ENCODE measurements around the gene AFF3. TPM values are rescaled to one million over a fixed set of nuclear protein-coding genes. Genes with fewer than 3 reads are reported as not detected.
"Not testable (repeated sequence)": the region's sequence is repeated elsewhere in the genome, so short reads cannot be mapped to it uniquely, and the experiment has no call there.

AFF3 gene
- total RNA-seq, 6 experiments from 2014 or later: 0.80 to 8.2 (median 6.8) TPM

- peaks cover 10% of the 10 kb centered on the region; the same call in 1 of the 2 replicates for H3K27me3 Mint-ChIP-seq (ENCODE audit: insufficient read depth)
- no peak for TF ChIP-seq CTCF (IDR thresholded peaks at IDR 0.05)
- H3K4me1 Mint-ChIP-seq (ENCODE audit: low read depth): no peaks in the 10 kb centered on the region
- no peaks in the 10 kb centered on the region for H3K9me3 Mint-ChIP-seq
- H3K4me3 Mint-ChIP-seq: no peak overlapping the region
- no peaks in the 10 kb centered on the region for H3K36me3 Mint-ChIP-seq (ENCODE audit: low read depth)
- no peak overlapping the region for H3K27ac Mint-ChIP-seq
- DNase-seq: no peak
Measured at GRCh38 chr2:99935662-99936061, 206.7 kb downstream of the AFF3 start.

- H3K4me1 Mint-ChIP-seq (ENCODE audit: low read depth): no peaks in the 10 kb centered on the region
- DNase-seq: no peak
- H3K27ac Mint-ChIP-seq: no peak overlapping the region
- H3K4me3 Mint-ChIP-seq: no peak overlapping the region
- no peaks in the 10 kb centered on the region for H3K36me3 Mint-ChIP-seq (ENCODE audit: low read depth)
- no peak for TF ChIP-seq CTCF (IDR thresholded peaks at IDR 0.05)
- no peaks in the 10 kb centered on the region for H3K9me3 Mint-ChIP-seq
- H3K27me3 Mint-ChIP-seq (ENCODE audit: insufficient read depth): peaks cover 16% of the 10 kb centered on the region; the same call in 1 of the 2 replicates
Measured at GRCh38 chr2:99933894-99934650, 208.3 kb downstream of the AFF3 start.

- H3K36me3 Mint-ChIP-seq (ENCODE audit: low read depth); H3K4me1 Mint-ChIP-seq (ENCODE audit: low read depth); H3K4me3 Mint-ChIP-seq; H3K9me3 Mint-ChIP-seq; DNase-seq; H3K27ac Mint-ChIP-seq: not testable (repeated sequence)
- H3K27me3 Mint-ChIP-seq (ENCODE audit: insufficient read depth): peaks cover 16% of the 10 kb centered on the region; the same call in 1 of the 2 replicates
Measured at GRCh38 chr2:99933491-99933890, 208.9 kb downstream of the AFF3 start.

- Mint-ChIP-seq H3K36me3 (ENCODE audit: low read depth) (no peaks in the 10 kb centered on the region), H3K4me3 (no peak overlapping the region), H3K27ac (no peak overlapping the region), H3K9me3 (no peaks in the 10 kb centered on the region), H3K27me3 (ENCODE audit: insufficient read depth) (peaks cover 8% of the 10 kb centered on the region), H3K4me1 (ENCODE audit: low read depth) (peaks cover 10% of the 10 kb centered on the region; the same call in 1 of the 2 replicates)
- DNase-seq: no peak
- TF ChIP-seq CTCF (IDR thresholded peaks at IDR 0.05): no peak
Measured at GRCh38 chr2:99928470-99929053, 213.8 kb downstream of the AFF3 start.

- H3K9me3 Mint-ChIP-seq; H3K27ac Mint-ChIP-seq; H3K27me3 Mint-ChIP-seq (ENCODE audit: insufficient read depth); H3K4me3 Mint-ChIP-seq; H3K36me3 Mint-ChIP-seq (ENCODE audit: low read depth); H3K4me1 Mint-ChIP-seq (ENCODE audit: low read depth); DNase-seq: not testable (repeated sequence)
Measured at GRCh38 chr2:99927690-99928207, 214.6 kb downstream of the AFF3 start.

- no peak overlapping the region for H3K4me3 Mint-ChIP-seq
- no peaks in the 10 kb centered on the region for H3K36me3 Mint-ChIP-seq (ENCODE audit: low read depth)
- peak; percentile 13 for DNase-seq
- H3K4me1 Mint-ChIP-seq (ENCODE audit: low read depth): peaks cover 10% of the 10 kb centered on the region; the same call in 1 of the 2 replicates
- H3K27ac Mint-ChIP-seq: no peak overlapping the region
- H3K9me3 Mint-ChIP-seq: no peaks in the 10 kb centered on the region
- TF ChIP-seq CTCF (IDR thresholded peaks at IDR 0.05): no peak
- peaks cover 10% of the 10 kb centered on the region for H3K27me3 Mint-ChIP-seq (ENCODE audit: insufficient read depth)
Measured at GRCh38 chr2:99926986-99927385, 215.4 kb downstream of the AFF3 start.

Measured in HFFc6 (cell line).